ENCODE data around the gene IFRD2. TPM values are rescaled to one million over a fixed set of nuclear protein-coding genes. Genes with fewer than 3 reads are reported as not detected.

Gene IFRD2
- total and polyA plus RNA-seq, 9 of the 15 experiments (the other 6 are each of a cell fraction or from before 2014, with no cell fraction given): 30.5 to 115 (median 52.8) TPM

DNA sequence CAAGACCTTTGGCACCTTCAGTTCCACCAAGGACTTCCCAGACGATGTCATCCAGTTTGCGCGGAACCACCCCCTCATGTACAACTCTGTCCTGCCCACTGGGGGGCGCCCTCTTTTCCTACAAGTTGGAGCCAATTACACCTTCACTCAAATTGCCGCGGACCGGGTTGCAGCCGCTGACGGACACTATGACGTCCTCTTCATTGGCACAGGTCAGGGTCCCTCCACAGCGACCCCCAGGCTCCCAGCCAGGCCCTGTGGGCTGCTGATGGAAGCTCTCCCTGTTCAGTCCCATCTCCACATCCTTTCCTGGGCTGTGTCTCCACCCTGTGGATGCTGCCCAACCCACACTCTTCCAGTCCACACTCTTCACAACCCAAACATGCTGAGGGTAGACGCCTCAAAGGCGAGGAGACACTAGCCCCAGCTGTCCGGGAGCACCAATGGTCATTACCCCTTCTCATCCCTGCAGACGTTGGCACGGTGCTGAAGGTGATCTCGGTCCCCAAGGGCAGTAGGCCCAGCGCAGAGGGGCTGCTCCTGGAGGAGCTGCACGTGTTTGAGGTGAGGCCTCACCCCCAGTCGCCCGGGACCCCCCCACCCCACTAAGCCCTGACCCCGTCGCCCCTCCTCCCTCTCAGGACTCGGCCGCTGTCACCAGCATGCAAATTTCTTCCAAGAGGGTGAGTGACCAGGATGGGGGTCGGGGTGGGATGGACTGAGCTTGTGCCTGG, 17.7 kb downstream of the IFRD2 start (continued):
- TF ChIP-seq CTCF (IDR thresholded peaks at IDR 0.05 in 2 of 3, conservative IDR thresholded peaks at IDR 0.05 in 1 of 3; ENCODE audit: insufficient read depth in 2 of 3, low read depth in 1 of 3, low read length in 3 of 3) (peak; percentile 64 to 92 (median 85)), ATF7 (IDR thresholded peaks at IDR 0.05) (peak; percentile 74), HDAC2 (IDR thresholded peaks at IDR 0.05) (0 out of 2 replicates have a peak, but pooled peaks have one; percentile 23), STAG1 (CRISPR knock-in tag; IDR thresholded peaks at IDR 0.05; ENCODE audit: borderline replicate concordance) (no peak; the same call in 1 of the 2 replicates), MED1 (CRISPR knock-in tag; IDR thresholded peaks at IDR 0.05; ENCODE audit: borderline replicate concordance) (no peak), RCOR1 (IDR thresholded peaks at IDR 0.05; ENCODE audit: borderline replicate concordance in 1 of 2, low read depth in 2 of 2, low read length in 2 of 2) (no peak), SNRNP70 (optimal IDR thresholded peaks at IDR 0.05; ENCODE audit: low read depth, low read length) (no peak), IRF2 (CRISPR knock-in tag; IDR thresholded peaks at IDR 0.05) (no peak), CHCHD3 (CRISPR knock-in tag; IDR thresholded peaks at IDR 0.05) (no peak), JUND (IDR thresholded peaks at IDR 0.05; ENCODE audit: borderline replicate concordance, low read depth, low read length) (peak; percentile 31; the same call in 1 of the 2 replicates), JUND (tag; IDR thresholded peaks at IDR 0.05; ENCODE audit: borderline replicate concordance, low read depth, low read length) (no peak), FOXK1 (CRISPR knock-in tag; IDR thresholded peaks at IDR 0.05; ENCODE audit: borderline replicate concordance) (no peak), HIVEP1 (CRISPR knock-in tag; IDR thresholded peaks at IDR 0.05) (no peak), ZEB2 (IDR thresholded peaks at IDR 0.05) (peak; percentile 37; the same call in 1 of the 2 replicates), BRCA1 (IDR thresholded peaks at IDR 0.05) (no peak), BRCA1 (CRISPR knock-in tag; IDR thresholded peaks at IDR 0.05) (no peak), ZNF263 (CRISPR knock-in tag; IDR thresholded peaks at IDR 0.05; ENCODE audit: borderline replicate concordance) (no peak)
- TF ChIP-seq, protein P1, sequence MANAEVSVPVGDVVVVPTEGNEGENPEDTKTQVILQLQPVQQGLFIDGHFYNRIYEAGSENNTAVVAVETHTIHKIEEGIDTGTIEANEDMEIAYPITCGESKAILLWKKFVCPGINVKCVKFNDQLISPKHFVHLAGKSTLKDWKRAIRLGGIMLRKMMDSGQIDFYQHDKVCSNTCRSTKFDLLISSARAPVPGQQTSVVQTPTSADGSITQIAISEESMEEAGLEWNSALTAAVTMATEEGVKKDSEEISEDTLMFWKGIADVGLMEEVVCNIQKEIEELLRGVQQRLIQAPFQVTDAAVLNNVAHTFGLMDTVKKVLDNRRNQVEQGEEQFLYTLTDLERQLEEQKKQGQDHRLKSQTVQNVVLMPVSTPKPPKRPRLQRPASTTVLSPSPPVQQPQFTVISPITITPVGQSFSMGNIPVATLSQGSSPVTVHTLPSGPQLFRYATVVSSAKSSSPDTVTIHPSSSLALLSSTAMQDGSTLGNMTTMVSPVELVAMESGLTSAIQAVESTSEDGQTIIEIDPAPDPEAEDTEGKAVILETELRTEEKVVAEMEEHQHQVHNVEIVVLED (CRISPR knock-in tag; IDR thresholded peaks at IDR 0.05): no peak
- TF ChIP-seq, protein P2, sequence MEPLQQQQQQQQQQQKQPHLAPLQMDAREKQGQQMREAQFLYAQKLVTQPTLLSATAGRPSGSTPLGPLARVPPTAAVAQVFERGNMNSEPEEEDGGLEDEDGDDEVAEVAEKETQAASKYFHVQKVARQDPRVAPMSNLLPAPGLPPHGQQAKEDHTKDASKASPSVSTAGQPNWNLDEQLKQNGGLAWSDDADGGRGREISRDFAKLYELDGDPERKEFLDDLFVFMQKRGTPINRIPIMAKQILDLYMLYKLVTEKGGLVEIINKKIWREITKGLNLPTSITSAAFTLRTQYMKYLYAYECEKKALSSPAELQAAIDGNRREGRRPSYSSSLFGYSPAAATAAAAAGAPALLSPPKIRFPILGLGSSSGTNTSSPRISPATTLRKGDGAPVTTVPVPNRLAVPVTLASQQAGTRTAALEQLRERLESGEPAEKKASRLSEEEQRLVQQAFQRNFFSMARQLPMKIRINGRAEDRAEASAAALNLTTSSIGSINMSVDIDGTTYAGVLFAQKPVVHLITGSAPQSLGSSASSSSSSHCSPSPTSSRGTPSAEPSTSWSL (CRISPR knock-in tag; IDR thresholded peaks at IDR 0.05; ENCODE audit: borderline replicate concordance): no peak
- TF ChIP-seq, protein P3, sequence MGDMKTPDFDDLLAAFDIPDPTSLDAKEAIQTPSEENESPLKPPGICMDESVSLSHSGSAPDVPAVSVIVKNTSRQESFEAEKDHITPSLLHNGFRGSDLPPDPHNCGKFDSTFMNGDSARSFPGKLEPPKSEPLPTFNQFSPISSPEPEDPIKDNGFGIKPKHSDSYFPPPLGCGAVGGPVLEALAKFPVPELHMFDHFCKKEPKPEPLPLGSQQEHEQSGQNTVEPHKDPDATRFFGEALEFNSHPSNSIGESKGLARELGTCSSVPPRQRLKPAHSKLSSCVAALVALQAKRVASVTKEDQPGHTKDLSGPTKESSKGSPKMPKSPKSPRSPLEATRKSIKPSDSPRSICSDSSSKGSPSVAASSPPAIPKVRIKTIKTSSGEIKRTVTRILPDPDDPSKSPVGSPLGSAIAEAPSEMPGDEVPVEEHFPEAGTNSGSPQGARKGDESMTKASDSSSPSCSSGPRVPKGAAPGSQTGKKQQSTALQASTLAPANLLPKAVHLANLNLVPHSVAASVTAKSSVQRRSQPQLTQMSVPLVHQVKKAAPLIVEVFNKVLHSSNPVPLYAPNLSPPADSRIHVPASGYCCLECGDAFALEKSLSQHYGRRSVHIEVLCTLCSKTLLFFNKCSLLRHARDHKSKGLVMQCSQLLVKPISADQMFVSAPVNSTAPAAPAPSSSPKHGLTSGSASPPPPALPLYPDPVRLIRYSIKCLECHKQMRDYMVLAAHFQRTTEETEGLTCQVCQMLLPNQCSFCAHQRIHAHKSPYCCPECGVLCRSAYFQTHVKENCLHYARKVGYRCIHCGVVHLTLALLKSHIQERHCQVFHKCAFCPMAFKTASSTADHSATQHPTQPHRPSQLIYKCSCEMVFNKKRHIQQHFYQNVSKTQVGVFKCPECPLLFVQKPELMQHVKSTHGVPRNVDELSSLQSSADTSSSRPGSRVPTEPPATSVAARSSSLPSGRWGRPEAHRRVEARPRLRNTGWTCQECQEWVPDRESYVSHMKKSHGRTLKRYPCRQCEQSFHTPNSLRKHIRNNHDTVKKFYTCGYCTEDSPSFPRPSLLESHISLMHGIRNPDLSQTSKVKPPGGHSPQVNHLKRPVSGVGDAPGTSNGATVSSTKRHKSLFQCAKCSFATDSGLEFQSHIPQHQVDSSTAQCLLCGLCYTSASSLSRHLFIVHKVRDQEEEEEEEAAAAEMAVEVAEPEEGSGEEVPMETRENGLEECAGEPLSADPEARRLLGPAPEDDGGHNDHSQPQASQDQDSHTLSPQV (IDR thresholded peaks at IDR 0.05): no peak
